ENCODE data around the gene PPP6R3. TPM values are rescaled to one million over a fixed set of nuclear protein-coding genes. Genes with fewer than 3 reads are reported as not detected.
A peak's percentile ranks its signal among the peaks of the same experiment; 100 is the strongest.
"Not testable (repeated sequence)": the region's sequence is repeated elsewhere in the genome, so short reads cannot be mapped to it uniquely, and the experiment has no call there.

PPP6R3 gene
- total RNA-seq, 1 donor from 2014 or later = 86.6 TPM

GRCh38 chr11:68617925-68618809, 157.6 kb downstream of the PPP6R3 start:
- no peak for TF ChIP-seq CTCF (IDR thresholded peaks at IDR 0.05)
- Mint-ChIP-seq H3K4me1 (ENCODE audit: unreplicated experiment) (no peaks in the 10 kb centered on the region), H3K36me3 (ENCODE audit: unreplicated experiment) (peaks cover 35% of the 10 kb centered on the region), H3K27ac (ENCODE audit: unreplicated experiment) (no peak overlapping the region), H3K27me3 (ENCODE audit: unreplicated experiment) (peaks cover 4% of the 10 kb centered on the region), H3K9me3 (ENCODE audit: unreplicated experiment) (no peaks in the 10 kb centered on the region), H3K4me3 (ENCODE audit: unreplicated experiment) (no peak overlapping the region)
- DNase-seq (ENCODE audit: extremely low spot score, unreplicated experiment) = no peak

- Mint-ChIP-seq H3K27me3 (ENCODE audit: unreplicated experiment) (peaks cover 17% of the 10 kb centered on the region), H3K9me3 (ENCODE audit: unreplicated experiment) (no peaks in the 10 kb centered on the region), H3K4me3 (ENCODE audit: unreplicated experiment) (no peak overlapping the region), H3K4me1 (ENCODE audit: unreplicated experiment) (no peaks in the 10 kb centered on the region), H3K36me3 (ENCODE audit: unreplicated experiment) (peaks cover 4% of the 10 kb centered on the region), H3K27ac (ENCODE audit: unreplicated experiment) (no peak overlapping the region)
- TF ChIP-seq CTCF (IDR thresholded peaks at IDR 0.05) = no peak
- DNase-seq (ENCODE audit: extremely low spot score, unreplicated experiment) = no peak
Measured at GRCh38 chr11:68621826-68622225, 161.3 kb downstream of the PPP6R3 start.

- H3K27me3 Mint-ChIP-seq (ENCODE audit: unreplicated experiment) = peaks cover 17% of the 10 kb centered on the region
- H3K36me3 Mint-ChIP-seq (ENCODE audit: unreplicated experiment); H3K27ac Mint-ChIP-seq (ENCODE audit: unreplicated experiment); H3K4me1 Mint-ChIP-seq (ENCODE audit: unreplicated experiment); H3K9me3 Mint-ChIP-seq (ENCODE audit: unreplicated experiment); DNase-seq (ENCODE audit: extremely low spot score, unreplicated experiment); H3K4me3 Mint-ChIP-seq (ENCODE audit: unreplicated experiment): not testable (repeated sequence)
Measured at GRCh38 chr11:68623706-68624105, 163.2 kb downstream of the PPP6R3 start.

- H3K36me3 Mint-ChIP-seq (ENCODE audit: unreplicated experiment); H3K9me3 Mint-ChIP-seq (ENCODE audit: unreplicated experiment); H3K4me3 Mint-ChIP-seq (ENCODE audit: unreplicated experiment); DNase-seq (ENCODE audit: extremely low spot score, unreplicated experiment); H3K27ac Mint-ChIP-seq (ENCODE audit: unreplicated experiment); H3K4me1 Mint-ChIP-seq (ENCODE audit: unreplicated experiment): not testable (repeated sequence)
- H3K27me3 Mint-ChIP-seq (ENCODE audit: unreplicated experiment) = peaks cover 17% of the 10 kb centered on the region
Measured at GRCh38 chr11:68625069-68625468, 164.5 kb downstream of the PPP6R3 start.

- not testable (repeated sequence) for H3K4me3 Mint-ChIP-seq (ENCODE audit: unreplicated experiment); H3K9me3 Mint-ChIP-seq (ENCODE audit: unreplicated experiment); DNase-seq (ENCODE audit: extremely low spot score, unreplicated experiment); H3K27ac Mint-ChIP-seq (ENCODE audit: unreplicated experiment); H3K4me1 Mint-ChIP-seq (ENCODE audit: unreplicated experiment); H3K36me3 Mint-ChIP-seq (ENCODE audit: unreplicated experiment)
- H3K27me3 Mint-ChIP-seq (ENCODE audit: unreplicated experiment) = peaks cover 13% of the 10 kb centered on the region
Measured at GRCh38 chr11:68626236-68626635, 165.7 kb downstream of the PPP6R3 start.

GRCh38 chr11:68628837-68629236, 168.3 kb downstream of the PPP6R3 start:
- H3K9me3 Mint-ChIP-seq (ENCODE audit: unreplicated experiment); H3K4me1 Mint-ChIP-seq (ENCODE audit: unreplicated experiment); H3K27ac Mint-ChIP-seq (ENCODE audit: unreplicated experiment); H3K36me3 Mint-ChIP-seq (ENCODE audit: unreplicated experiment); DNase-seq (ENCODE audit: extremely low spot score, unreplicated experiment); H3K4me3 Mint-ChIP-seq (ENCODE audit: unreplicated experiment): not testable (repeated sequence)
- H3K27me3 Mint-ChIP-seq (ENCODE audit: unreplicated experiment) = peaks cover 14% of the 10 kb centered on the region

- DNase-seq (ENCODE audit: extremely low spot score, unreplicated experiment) = peak; percentile 23
- H3K9me3 Mint-ChIP-seq (ENCODE audit: unreplicated experiment) = not testable (repeated sequence)
Measured at GRCh38 chr11:68632375-68632774, 171.8 kb downstream of the PPP6R3 start.

More at GRCh38 chr11:68632375-68632774, 171.8 kb downstream of the PPP6R3 start:
- not testable (repeated sequence) for H3K4me1 Mint-ChIP-seq (ENCODE audit: unreplicated experiment); H3K4me3 Mint-ChIP-seq (ENCODE audit: unreplicated experiment); H3K27ac Mint-ChIP-seq (ENCODE audit: unreplicated experiment); H3K36me3 Mint-ChIP-seq (ENCODE audit: unreplicated experiment)
- H3K27me3 Mint-ChIP-seq (ENCODE audit: unreplicated experiment) = peaks cover 18% of the 10 kb centered on the region
